COR-L47 (cell line): ENCODE data around the gene RAB27B.

Experiments used
- DNase-seq: peaks from one replicate; lab custom pipeline; 2025; lab: John Stamatoyannopoulos, UW

Gene RAB27B

DNA sequence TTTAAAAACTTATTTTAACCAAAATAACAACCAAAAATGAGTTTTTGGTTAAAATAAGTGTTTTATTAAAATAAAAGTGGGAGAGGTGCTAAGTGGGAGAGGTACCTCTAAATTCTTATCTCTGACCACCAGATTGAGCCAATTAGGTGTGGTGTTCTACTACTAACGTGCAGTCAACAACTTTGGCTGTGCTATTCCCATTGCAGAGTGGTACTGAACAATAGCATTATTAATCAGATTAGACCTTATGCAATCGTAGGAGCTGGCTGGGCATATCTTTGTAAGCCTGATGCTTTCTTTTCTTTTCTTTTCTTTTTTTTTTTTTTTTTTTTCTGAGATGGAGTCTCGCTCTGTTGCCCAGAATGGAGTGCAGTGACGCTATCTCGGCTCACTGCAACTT is 38.9 kb downstream of the RAB27B start:
- DNase-seq, result no peak

DNA sequence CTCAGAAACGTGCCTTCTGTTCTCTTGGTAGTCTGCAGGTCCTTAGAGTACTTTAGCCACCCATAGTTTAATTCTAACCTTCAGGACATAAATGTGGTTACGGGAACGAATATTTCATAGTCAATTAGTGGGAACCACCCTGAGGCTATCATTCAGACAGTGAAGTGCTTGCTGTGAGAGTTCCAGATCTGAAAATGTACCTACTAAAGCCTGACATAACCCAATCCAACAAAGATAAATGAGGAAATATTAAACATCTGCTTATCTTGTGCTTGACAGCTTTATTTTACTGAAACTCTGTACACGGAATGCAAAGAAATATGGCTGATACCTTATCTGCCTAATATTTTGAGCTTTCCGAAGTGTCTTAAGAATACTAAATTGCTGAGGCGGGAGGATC is 43.0 kb downstream of the RAB27B start:
- no peak for DNase-seq

DNA sequence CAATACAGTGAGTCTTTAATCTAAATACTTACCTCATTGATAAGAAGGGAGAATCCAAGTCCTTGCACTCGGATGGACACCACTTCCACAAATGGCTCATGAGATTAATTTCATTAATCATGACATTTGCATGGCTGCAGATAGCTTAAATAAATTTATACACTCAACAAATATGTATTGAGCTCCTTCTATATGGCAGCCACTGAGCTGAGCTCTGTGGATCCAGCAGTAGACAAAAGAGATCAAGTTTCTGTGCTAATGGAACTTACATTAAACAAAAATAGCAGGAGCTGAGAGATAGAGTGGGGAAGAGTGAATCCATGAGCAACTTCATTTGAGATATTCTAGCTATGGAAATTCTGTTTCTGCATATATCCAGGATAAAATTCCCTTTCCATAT is 44.4 kb downstream of the RAB27B start:
- DNase-seq, result no peak

DNA sequence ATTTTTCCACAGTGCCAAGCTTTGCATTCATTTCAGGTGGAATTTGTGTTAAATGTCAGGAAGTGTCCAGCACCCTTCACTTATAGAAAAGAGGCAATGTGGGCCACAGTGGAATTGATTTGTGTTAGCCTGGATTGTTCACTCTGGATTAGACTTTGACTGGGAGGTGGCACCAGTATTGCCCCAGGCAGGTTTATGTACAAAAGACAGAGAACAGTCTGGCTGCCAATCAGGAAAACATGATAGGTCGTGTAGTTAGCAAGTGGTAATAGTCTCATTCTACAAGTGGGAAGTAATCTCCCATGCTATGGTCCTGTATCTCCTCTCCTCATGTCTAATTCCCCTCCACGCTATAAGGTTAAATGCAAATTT is 45.6 kb downstream of the RAB27B start:
- no peak for DNase-seq

DNA sequence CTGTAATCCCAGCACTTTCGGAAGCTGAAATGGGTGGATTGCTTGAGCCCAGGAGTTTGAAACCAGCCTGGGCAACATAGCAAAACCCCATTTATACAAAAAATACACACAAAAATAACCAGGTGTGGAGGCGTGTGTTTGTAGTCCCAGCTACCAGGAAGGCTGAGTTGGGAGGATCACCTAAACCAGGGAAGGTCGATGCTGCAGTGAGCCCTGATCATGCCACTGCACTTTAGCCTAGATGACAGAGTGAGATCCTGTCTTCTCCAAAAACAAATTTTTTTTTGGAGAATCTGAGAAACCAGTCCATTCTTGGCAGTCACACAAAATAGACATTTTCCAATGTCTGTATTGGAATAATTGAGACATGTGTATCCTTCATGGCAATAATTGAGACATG is 46.8 kb downstream of the RAB27B start:
- DNase-seq, result no peak

DNA sequence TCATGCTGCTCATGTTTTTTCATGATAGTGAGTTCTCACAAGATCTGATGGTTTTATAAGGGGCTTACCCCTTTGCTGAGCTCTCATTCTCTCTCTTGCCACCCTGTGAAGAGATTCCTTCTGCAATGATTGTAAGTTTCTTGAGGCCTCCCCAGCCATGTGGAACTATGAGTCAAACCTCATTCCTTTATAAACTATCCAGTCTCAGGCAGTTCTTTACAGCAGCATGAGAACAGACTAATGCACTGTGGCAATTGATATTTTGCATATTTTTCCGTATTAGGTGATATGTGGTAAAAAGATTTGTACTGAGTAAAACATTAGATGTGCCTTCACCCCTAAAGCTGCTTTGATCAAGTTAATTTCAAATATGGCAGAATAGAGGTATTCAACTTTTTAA is 48.8 kb downstream of the RAB27B start:
- DNase-seq, result no peak

DNA sequence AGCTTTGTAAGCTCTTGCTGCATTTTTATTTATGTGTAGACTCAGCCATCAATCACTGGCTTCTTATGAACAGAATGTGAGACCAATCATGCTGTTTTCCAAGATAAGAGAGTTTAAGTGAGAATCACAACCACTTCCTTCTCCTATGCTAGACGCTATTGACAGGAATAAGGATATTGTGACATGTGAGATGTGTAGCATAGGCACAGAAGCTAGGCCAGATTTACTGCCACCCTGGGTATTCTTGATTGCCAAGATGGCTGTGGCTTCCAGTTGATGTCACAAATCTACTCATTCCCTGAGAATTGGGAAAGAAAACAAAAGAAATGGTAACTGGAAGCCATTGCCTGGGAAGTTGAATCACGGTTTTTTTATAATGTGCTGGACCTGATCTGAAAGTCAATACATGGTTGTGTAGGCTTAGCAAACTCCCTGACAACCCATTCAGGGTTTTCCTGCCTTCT is 49.9 kb downstream of the RAB27B start:
- DNase-seq, result no peak

DNA sequence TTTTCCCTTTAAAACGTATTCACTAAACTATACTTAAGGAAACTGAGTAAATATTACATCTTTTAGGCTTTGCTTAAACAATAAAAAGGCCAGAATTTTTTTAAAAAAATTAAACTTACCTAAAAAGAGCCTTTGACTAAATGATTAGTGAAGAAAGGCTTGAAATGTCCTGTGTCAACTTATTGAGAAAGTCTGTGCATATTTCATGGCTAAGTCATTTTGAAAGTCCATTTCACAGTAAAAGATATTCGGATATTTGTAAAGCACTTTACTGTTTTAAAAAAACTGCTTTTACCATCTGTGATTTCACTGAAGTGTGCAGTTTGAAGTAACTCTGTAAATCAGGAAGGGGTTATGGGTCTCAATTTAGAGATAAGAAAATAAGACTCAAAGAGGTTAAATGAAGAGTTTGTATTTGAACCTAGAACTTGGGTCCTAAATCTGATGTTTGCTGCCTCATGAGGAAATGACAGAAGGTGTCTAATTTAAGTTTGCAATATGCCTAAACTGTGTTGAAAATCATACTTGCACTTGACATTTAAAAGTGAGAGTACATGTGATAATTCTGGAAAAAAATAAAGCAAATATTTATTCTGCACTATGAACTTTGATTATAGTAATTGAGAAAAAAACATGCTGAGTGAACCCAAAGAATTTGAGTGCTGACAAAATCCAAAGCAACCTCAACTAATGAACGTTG is 50.5 kb downstream of the RAB27B start:
- no peak for DNase-seq

DNA sequence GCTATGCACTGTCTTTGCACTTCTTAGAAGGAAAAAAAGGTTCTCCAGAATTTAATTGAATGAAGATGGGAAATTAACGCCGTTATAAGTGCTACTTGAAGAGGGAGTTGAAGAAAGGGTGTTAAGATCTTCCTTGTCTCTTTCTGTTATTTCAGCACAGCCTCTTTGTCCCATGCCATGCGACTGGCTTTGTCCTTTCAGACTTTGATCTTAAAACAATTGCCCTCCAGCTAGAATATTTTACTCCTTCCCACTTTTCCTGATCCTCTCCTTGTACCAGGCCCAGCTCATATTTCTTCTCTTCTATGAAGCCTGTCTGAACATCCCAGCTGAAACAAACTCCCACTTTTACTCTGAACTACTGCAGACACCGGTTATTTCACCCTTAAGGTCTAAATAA is 51.4 kb downstream of the RAB27B start:
- DNase-seq, result no peak

DNA sequence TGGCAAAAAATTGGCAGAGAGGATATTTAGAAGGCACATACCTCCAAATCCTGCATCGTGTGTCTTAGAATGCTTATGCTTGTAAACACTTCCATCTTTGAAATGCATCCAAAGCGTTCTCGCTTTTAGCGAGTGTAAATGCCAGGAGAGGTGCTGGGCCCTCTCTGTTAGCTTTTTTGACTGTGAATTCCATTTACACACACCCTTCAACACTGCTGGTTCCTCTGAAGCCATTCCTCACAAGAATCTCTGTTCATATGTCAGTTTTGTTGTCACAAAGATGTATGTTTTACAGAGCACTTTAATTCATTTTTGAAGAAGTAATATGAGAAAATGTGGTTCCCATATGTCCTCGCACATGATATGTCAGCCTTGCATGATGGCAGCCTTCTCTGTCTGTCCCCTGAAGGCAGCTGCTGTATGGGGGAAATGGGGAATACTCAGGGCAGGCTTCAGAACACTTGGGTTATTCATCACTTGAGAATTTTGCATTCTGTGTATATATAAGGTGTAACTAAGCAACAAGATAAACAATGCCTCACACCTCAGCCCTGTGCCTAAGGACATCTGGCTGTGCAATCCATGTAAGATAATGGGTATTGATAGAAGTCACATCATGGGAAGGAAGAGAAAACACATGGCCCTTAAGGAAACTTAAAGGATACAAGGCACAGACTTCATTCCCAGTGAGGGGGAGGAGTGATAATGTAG is 52.3 kb downstream of the RAB27B start:
- DNase-seq, result no peak

DNA sequence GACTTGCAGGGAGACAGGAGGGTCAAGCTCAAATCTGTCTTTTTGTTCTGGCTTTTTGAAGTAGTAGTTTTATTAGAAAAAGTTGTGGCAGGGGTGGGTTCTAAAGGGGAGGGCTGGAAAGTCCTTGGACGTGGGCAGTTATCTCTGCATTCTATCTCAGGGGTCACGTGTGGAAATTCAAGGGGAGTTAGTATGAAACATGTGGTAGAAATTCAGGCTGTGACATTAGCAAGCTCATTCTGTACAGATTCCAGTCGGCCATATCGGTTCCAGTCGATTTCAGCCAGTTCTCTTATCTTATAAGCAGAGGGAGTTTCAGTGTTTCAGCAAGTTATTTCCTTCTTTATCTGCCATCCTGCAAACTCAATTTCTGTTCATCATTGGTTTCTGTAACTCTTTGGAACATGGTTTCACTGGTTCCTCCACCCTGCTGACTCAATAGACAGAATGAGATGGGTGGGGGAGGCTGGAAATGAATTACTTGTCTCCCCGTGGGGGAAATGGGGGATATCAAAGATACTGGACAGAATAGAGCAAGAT is 53.0 kb downstream of the RAB27B start:
- DNase-seq, result no peak

DNA sequence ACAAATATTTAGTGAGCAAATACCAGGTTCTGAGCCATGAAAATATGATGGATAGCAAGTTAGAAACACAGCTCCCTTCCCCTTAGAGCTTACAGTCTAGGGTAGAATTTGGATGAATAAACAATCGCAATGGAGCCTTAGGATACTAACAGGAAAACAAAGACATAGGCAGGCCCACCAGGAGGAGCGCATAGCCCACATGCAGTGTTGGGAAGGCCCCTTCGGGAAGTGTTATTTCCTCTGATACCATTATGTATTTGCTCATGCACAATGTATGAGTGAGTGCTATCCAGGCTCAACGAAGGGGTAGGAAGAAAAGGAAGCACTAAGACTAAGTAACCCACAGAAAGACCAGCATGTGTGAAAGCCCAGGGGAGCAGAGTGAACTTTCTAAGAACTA is 54.0 kb downstream of the RAB27B start:
- DNase-seq, result no peak

DNA sequence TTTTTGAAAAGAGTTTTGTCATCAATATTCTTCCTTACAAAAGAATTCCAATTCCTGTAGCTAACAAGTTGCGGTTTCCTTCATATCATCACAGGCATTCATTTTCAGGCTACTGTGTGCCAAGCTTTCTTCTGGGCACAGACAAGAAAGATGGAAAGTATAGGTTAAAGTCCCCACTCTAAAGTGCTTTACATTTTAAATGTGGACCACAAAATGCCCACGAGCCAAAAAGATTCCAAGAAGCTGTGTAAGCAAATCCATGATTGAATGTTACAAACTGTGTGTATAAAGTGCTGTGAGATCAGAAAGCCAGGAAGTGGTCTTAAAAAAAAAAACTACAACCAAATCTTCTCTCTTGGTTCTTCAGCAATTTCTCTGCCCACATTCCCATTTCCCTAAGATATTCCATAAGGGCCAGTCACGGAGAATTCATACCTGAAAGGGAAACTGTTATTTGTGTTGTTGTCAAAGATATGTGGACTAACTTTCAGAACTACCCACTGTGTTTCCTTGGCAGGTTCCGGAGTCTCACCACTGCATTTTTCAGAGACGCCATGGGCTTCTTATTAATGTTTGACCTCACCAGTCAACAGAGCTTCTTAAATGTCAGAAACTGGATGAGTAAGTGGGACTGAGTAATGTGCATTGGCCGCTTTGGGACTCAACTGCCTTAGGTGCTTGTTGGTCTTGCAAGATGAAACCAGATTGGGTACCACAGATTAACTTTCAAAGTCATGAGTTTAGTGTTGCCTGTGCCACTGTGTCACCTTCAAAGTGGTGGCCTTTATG is 55.7 kb downstream of the RAB27B start:
- no peak for DNase-seq

DNA sequence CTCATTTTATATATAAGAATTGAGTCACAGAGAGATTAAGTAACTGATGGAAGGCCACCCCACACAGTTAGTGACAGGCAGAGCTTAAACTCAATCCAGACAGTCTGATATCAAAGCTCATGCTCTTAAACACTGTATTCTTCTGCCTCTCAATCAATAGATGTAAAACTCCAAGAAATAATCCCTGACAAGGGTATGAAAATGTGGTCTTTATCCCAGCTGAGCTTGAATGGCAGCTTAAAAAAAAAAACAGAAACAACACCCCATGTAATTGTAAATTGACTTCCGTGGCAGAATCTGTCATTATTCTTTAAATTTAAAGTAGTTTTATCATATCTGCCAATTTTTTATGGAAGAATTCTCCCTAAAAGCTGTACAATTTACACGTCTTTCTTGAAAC is 60.1 kb downstream of the RAB27B start:
- no peak for DNase-seq

DNA sequence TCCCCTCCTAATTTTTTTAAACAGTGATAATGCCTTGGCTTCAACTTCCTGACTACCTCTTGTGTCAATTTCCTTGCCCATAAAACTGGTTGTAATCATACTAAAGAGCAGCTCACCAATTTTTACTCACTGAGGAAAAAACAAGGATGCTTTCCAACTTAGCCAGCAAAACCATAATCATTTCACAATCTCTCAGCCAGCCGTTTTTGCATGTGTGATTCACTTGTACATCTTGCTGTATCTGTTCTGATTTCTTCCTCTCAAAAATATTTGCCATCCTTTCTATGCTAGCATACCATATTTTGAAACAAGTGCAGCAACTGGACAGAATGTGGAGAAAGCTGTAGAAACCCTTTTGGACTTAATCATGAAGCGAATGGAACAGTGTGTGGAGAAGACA is 60.7 kb downstream of the RAB27B start:
- no peak for DNase-seq

DNA sequence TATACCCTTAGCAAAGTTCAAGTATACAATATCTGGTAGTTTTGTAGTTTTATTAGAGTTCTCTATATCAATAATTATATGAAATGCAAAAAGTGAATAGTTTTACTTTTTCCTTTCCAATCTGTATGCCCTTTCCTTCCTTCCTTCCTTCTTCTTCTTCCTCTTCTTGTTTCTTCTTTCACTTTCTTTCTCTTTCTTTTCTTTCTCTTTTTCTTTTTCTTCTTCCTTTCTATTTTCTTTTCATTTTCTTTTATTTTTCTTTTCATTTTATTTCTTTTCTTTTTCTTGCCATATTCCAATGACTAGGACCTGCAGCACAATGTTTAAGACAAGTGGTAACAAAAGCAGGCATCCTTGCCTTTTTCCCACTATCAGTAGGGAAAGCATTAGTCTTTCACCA is 71.2 kb downstream of the RAB27B start:
- no peak for DNase-seq

DNA sequence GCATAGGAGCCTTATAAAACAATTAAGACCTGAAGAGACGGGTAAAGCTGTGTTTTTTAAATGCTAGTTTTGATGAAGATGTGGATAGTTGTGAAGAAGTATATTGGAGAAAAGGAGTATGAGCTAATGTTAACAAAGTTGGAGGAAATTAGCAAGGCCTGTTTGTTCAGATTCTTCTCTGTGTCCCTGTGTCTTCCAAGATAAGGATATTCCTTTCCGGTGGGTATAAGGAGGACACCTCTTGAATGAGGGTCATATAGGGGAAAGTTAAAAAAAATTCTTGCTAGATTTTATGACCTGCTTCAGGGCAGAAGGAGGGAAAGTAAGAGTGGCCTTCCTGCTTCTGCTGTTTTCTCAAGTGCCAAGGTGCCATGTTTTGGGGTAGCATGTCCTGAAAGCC is 72.0 kb downstream of the RAB27B start:
- no peak for DNase-seq

DNA sequence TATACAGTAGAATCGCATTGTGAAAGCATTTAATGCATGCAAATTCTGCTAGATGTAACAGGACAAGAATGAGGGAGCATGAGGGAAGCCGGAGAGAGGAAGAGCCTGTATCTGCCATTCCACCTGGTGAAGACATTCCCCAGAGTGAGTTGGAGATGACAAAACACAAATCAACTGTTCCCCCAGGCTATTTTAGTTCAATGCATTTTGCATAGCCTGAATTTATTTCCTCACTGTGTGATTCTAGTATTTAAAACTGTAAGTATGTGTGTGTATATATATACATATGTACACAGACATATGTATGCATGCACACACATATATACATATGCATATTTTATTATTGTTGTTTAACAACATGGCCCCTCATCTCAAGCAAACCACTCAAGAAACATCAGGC is 76.3 kb downstream of the RAB27B start:
- no peak for DNase-seq

DNA sequence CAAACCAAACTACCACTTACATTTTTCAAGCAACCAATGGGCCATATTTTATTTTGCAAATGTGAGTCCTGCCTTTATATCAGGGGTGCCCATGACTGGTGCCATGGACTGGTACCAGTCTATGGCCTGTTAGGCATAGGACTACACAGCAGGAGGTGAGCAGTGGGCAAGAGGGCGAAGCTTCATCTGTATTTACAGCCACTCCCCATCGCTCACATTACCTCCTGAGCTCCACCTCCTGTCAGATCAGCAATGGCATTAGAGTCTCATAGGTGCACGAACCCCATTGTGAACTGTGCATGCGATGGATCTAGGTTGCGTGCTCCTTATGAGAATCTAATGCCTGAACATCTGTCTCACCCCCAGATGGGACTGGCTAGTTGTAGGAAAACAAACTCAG is 77.4 kb downstream of the RAB27B start:
- DNase-seq, result no peak

DNA sequence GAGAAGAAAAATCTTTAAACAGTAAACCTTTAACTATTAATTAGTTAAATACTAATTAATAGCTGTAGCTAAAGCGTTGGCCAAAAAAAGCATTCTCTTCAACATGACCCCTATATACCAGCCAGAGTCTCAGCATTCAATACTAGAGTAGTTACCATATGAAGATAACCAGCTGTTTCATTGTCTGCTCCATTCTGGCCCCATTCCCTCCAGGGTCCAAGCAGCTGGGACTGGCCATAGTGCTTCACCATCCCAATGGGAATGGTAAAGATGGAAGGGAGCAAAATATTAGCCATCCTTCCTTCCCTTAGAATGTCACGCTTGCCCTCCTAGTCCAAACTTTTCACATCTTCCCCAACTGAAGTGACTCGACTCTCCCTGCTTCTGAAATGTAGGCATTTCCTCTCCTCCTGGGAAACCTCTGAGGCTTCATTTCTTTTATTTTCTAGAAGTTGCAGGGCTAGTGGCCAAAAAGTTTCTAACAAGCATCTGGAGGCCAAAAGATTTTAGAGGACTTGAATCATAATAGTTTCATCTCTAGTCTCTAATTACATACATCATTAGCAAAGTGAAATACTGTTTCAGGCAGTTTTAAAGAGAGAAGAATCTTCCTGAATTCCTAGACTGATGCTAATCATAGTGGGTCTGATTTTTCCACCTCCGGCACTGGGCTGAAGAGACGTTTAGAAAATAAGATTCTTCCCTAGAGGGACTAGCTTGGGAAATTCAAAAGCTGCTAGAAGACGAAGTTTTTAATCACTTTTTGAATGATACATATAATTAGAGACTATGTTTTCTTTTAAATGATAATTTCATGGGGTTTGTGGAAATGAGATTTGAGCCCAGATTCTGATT is 78.3 kb downstream of the RAB27B start:
- DNase-seq, result no peak

DNA sequence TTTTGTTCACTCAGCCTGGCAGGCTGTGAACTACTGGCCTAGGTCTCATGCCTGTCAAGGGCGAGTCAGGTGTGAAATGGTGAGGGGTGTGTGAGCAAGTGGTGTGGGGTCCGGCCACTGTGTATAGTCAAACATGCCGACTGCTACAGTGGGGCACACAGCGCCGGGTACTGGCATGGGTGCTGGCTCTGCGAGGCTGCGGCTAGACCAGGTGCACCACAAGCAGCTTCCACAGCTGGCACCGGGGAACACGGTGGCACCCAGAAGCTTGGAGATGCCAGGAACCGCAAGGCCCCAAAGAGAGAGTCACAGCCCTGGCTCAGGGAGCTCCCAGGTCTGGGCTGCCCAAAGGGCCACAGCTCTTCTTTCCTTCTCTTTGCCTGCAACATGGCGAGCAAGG is 81.3 kb downstream of the RAB27B start:
- no peak for DNase-seq
